ENCODE results near the gene NEAT1.

The NEAT1 gene

DNA sequence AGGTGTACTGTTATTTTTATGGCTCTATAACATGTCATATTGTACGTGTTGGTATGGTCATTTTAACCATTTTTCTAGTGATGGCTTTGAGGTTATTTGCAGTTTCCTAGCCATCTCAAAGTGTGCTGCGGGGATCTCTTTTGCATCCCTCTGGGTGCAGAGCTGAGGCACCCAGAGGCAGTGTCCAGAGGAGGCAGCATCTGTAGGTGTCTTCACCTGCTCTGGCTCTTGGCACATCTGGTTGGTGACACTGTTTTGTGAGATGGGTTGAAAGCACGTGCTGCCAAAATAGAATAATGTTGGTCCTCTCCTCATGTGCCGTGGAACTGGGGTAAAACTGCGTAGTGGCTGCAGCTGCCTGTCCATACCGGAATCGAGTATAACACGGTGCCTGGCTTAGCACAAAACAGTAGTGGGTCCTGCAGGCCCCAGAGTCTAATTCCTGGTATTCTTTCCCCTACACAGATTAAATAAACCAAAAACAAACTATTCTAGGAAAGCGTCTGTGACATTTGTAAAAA lies 12.9 kb downstream of the NEAT1 start:
- no peaks in the 10 kb centered on the region for H3K27me3 ChIP-seq (ENCODE audit: control insufficient read depth, insufficient read depth, low read length)
- peaks cover 3% of the 10 kb centered on the region for H3K36me3 ChIP-seq (ENCODE audit: control insufficient read depth, insufficient read depth, low read length)
- H3K9ac ChIP-seq (ENCODE audit: low read depth, low read length): no peak overlapping the region
- peaks cover 2% of the 10 kb centered on the region for H3K4me1 ChIP-seq (ENCODE audit: control insufficient read depth, insufficient read depth, low read length)
- no peak overlapping the region for H3K4me3 ChIP-seq (ENCODE audit: low read depth, low read length)
- H3K9me3 ChIP-seq (ENCODE audit: control insufficient read depth, insufficient read depth, low read length): no peaks in the 10 kb centered on the region

DNA sequence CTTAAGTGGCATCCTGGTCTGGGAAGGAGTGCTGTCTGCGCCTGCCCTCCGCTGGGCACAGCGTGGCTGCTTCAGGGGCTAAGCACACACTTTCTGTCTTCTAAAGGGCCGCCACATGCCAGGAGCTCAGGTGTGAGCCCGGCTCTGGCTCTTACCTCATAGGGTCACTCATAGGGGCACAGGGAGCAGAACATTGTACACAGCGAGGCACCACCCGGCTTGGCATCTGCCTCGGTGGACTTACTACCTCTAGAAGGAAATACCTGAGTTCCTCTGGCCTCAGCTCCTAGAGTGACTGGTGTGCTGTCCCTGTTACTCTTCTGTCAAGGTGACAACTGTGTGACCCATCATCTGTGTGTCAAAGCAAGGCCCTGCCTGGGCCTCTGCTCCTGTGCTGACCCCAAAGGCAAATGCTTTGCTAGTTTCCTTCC lies 13.4 kb downstream of the NEAT1 start:
- Histone ChIP-seq H3K4me1 (ENCODE audit: control insufficient read depth, insufficient read depth, low read length) (no peaks in the 10 kb centered on the region), H3K4me3 (ENCODE audit: low read depth, low read length) (no peak overlapping the region), H3K9ac (ENCODE audit: low read depth, low read length) (no peak overlapping the region), H3K36me3 (ENCODE audit: control insufficient read depth, insufficient read depth, low read length) (peaks cover 3% of the 10 kb centered on the region), H3K27me3 (ENCODE audit: control insufficient read depth, insufficient read depth, low read length) (no peaks in the 10 kb centered on the region), H3K9me3 (ENCODE audit: control insufficient read depth, insufficient read depth, low read length) (no peaks in the 10 kb centered on the region)

DNA sequence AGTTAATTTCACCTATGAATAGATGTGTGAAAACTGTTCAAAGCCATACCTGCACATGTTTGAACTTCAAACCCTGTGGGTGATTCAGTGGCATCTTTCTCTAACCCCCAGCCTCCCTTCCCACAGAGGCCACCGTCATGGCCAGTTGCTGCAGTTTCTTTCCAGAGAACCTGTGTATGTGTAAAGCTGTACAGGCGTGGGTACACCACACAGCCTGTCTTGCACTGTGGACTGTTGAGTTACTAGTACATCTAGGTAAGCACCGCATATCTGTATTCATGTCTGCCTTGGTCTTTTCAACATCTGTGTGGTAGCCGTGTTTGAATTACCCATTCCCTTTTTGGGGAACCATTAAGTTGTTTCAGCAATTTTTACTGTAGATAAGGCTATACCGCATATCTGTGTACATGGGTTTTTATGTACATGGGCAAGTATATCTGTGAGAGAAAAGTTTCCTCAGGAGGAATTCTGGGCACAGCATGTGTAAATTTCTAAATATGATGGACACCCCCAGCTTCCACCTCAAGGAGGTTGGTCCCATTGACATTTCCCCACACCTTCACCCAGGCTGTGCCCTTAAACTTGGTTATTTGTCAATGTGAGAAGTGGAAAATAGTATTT lies 13.9 kb downstream of the NEAT1 start:
- no peaks in the 10 kb centered on the region for H3K4me1 ChIP-seq (ENCODE audit: control insufficient read depth, insufficient read depth, low read length)
- H3K36me3 ChIP-seq (ENCODE audit: control insufficient read depth, insufficient read depth, low read length): peaks cover 3% of the 10 kb centered on the region
- H3K9ac ChIP-seq (ENCODE audit: low read depth, low read length): no peak overlapping the region

DNA sequence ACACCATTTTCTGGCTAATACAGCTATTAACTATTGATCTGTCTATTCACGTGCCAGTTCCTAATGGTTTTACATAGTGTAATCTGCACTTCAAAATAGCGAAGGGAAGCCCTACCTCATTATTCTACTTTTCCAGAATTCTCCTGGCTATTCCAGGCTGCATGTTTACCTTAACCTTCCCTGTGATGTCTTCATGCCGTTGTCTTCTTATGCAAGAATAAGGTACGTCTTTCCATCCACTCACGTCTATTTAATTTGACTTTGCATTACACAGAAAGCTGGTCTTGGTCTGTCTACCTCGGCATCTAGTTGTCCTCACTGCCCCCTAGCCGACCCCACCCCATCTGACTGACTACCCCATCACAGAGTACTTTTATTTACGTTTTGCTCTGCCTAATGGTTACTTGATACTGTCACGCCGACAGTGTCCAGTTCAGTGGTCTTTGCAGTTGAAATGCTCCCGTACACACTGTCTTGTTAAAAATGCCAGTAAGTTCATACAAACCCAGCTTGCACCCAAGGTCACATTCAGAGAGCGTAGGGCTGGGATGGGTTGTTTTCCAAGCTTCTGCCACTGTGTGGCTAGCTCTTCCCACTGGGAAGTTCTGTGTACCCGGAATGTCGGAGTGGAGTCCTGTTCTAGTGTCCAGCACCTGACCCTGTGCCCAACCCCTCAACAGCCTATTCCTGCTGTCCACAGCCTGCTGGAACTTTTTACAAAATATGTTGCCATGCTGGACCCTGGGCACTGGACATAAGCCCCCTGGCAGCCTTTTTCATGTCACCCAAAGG lies 15.0 kb downstream of the NEAT1 start:
- Histone ChIP-seq H3K9me3 (ENCODE audit: control insufficient read depth, insufficient read depth, low read length) (no peaks in the 10 kb centered on the region), H3K4me1 (ENCODE audit: control insufficient read depth, insufficient read depth, low read length) (no peaks in the 10 kb centered on the region), H3K4me3 (ENCODE audit: low read depth, low read length) (no peak overlapping the region), H3K27me3 (ENCODE audit: control insufficient read depth, insufficient read depth, low read length) (no peaks in the 10 kb centered on the region), H3K36me3 (ENCODE audit: control insufficient read depth, insufficient read depth, low read length) (peaks cover 3% of the 10 kb centered on the region), H3K9ac (ENCODE audit: low read depth, low read length) (no peak overlapping the region)

More for the DNA sequence above, 13.9 kb downstream of the NEAT1 start:
- H3K9me3 ChIP-seq (ENCODE audit: control insufficient read depth, insufficient read depth, low read length): no peaks in the 10 kb centered on the region
- no peak overlapping the region for H3K4me3 ChIP-seq (ENCODE audit: low read depth, low read length)
- no peaks in the 10 kb centered on the region for H3K27me3 ChIP-seq (ENCODE audit: control insufficient read depth, insufficient read depth, low read length)

DNA sequence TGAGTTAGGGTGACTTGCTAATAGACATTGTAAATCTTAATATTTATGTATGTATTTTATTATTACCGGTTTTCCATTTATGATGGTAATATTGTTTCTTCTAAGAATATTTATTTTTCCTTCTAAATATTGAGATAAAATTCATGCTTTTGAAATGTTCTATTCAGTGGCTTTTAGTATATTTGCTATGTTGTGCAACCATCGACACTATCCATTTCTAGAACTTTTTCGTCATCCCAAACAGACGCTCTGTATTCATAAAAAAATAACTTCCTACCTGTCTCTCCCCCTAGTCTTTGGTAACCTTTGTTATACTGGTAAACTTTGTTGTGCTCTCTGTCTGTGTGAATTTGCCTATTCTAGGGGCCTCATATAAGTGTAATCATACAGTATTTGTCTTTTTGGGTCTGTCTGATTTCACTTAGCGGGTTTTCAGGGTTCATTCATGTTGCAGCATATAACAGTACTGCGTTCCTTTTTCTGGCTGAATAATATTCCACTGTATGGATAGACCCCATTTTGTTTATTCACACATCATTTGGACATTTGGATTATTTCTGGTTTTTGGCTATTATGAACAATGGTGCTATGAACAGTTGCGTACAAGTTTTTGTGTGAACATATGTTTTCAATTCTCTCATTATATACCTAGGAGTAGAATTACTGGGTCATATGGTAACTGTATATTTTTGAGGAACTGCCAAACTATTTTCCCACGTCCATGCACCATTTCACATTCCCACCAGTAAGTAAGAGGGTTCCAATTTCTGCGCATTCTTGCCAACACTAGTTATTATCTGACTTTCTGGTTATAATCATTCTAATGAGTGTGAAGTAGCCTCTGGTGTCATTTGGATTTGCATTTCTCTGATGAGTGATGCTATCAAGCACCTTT lies 15.9 kb downstream of the NEAT1 start:
- Histone ChIP-seq H3K36me3 (ENCODE audit: control insufficient read depth, insufficient read depth, low read length) (peaks cover 3% of the 10 kb centered on the region), H3K27me3 (ENCODE audit: control insufficient read depth, insufficient read depth, low read length) (no peaks in the 10 kb centered on the region), H3K9ac (ENCODE audit: low read depth, low read length) (no peak overlapping the region), H3K9me3 (ENCODE audit: control insufficient read depth, insufficient read depth, low read length) (no peaks in the 10 kb centered on the region), H3K4me1 (ENCODE audit: control insufficient read depth, insufficient read depth, low read length) (no peaks in the 10 kb centered on the region), H3K4me3 (ENCODE audit: low read depth, low read length) (no peak overlapping the region)

DNA sequence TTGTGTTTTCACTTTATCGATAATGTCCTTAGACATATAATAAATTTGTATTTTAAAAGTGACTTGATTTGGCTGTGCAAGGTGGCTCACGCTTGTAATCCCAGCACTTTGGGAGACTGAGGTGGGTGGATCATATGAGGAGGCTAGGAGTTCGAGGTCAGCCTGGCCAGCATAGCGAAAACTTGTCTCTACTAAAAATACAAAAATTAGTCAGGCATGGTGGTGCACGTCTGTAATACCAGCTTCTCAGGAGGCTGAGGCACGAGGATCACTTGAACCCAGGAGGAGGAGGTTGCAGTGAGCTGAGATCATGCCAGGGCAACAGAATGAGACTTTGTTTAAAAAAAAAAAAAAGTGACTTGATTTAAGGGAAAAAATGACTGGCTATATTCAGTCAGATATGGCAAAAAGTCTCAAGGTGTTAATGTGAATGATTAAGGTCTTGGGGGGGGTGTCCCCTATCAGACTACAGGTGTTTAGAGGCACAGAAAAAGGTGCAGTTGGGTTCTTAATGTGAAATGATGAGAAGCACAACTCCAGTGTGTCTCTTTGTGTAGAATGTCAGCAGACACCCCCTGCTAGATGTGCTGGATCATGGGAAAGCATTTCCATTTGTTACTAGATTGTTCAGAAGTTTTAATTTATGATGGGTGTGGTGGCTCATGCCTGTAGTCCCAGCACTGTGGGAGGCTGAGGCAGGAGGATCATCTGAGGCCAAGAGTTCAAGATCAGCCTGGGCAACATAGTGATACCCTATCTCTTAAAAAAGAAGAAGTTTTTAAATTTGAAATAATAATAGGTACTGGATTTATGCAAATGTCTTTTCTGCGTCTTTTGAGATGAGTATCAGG lies 17.0 kb downstream of the NEAT1 start:
- Histone ChIP-seq H3K4me3 (ENCODE audit: low read depth, low read length) (no peak overlapping the region), H3K36me3 (ENCODE audit: control insufficient read depth, insufficient read depth, low read length) (peaks cover 6% of the 10 kb centered on the region), H3K4me1 (ENCODE audit: control insufficient read depth, insufficient read depth, low read length) (no peaks in the 10 kb centered on the region), H3K27me3 (ENCODE audit: control insufficient read depth, insufficient read depth, low read length) (no peaks in the 10 kb centered on the region), H3K9ac (ENCODE audit: low read depth, low read length) (no peak overlapping the region), H3K9me3 (ENCODE audit: control insufficient read depth, insufficient read depth, low read length) (no peaks in the 10 kb centered on the region)

DNA sequence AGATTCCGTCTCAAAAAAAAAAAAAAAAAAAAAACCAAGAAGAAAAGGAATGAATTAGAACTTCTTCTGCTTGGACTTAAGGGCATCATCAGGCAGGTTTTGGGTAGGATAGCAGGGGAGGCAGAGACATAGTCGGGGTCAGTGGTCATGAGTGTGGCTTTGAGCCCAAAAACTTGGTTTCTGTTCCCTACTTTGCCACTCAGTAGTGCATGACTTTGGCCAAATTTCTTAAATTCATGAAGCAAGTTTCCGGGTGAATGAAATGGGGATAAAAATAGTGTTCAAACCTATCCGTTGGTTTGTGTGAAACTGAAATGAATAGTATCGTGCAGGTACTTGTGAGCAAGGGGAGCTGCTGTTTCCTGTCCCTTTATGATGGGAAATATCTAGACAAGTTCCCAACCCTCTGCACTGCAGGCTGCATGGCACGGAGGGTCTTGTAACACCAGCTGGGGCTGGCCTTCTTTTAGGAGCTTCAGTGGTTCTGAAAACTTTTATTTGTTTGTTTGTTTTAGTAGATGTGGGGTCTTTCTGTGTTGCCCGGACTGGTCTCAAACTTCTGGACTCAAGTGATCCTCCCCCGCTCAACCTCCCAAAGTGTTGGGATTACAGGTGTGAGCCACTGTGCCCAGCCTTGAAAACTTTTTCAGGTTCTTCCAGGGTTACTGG lies 18.4 kb downstream of the NEAT1 start:
- H3K4me3 ChIP-seq (ENCODE audit: low read depth, low read length): no peak overlapping the region
- no peak overlapping the region for H3K9ac ChIP-seq (ENCODE audit: low read depth, low read length)
- peaks cover 5% of the 10 kb centered on the region for H3K36me3 ChIP-seq (ENCODE audit: control insufficient read depth, insufficient read depth, low read length)
- H3K4me1 ChIP-seq (ENCODE audit: control insufficient read depth, insufficient read depth, low read length): no peaks in the 10 kb centered on the region
- no peaks in the 10 kb centered on the region for H3K9me3 ChIP-seq (ENCODE audit: control insufficient read depth, insufficient read depth, low read length)
- H3K27me3 ChIP-seq (ENCODE audit: control insufficient read depth, insufficient read depth, low read length): no peaks in the 10 kb centered on the region

DNA sequence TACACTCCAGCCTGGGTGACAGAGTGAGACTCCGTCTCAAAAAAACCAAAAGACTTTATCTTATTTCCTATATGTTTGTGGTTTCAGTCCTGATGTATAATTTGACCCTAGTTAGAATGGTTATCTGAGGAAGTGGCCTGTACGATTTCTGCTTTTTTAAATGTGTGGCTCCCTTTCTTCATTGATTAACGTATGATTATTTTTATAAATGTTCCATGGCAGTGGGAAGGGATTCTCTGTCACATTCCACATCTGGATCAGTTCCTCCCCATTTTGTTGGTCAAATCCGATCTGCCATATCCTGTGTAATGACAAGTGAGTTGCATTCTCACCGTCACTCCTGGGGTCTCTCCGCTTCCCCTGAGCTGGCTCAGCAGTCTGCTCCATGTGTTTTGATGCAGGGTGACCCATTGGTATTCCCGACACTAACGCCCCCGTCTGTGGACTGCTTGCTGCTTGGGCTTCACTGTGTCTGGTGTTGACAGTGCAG lies 20.3 kb downstream of the NEAT1 start:
- Histone ChIP-seq H3K36me3 (ENCODE audit: control insufficient read depth, insufficient read depth, low read length) (peaks cover 5% of the 10 kb centered on the region), H3K9ac (ENCODE audit: low read depth, low read length) (no peak overlapping the region), H3K4me1 (ENCODE audit: control insufficient read depth, insufficient read depth, low read length) (no peaks in the 10 kb centered on the region), H3K27me3 (ENCODE audit: control insufficient read depth, insufficient read depth, low read length) (no peaks in the 10 kb centered on the region), H3K9me3 (ENCODE audit: control insufficient read depth, insufficient read depth, low read length) (no peaks in the 10 kb centered on the region), H3K4me3 (ENCODE audit: low read depth, low read length) (no peak overlapping the region)

DNA sequence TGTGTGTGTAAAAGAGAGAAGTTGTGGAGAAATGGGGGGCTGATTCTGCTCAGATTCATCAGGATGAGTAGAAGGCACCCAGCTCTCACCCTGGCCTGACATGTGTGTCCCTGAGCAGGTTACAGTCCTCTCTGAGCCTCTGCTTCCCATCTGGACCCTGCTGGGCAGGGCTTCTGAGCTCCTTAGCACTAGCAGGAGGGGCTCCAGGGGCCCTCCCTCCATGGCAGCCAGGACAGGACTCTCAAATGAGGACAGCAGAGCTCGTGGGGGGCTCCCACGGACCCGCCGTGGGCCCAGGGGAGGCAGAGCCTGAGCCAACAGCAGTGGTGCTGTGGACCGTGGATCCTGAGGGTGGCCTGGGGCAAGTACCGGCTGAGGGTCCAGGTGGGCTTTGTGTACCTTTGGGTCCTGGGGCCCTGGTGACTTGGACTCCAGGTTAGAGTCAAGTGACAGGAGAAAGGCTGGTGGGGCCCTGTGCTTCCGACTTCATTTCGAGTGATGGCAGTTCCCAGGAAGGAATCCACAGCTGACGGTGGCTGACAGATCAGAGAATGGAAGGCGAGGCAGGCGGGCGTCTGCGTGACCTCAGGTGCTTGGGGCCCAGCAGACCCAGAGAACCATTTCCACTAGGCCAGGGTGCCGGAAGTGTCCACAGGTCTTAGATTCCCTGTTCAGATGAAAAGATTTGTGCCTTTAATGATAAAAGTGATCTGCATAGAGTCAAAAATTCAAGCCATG lies 21.9 kb downstream of the NEAT1 start:
- Histone ChIP-seq H3K9ac (ENCODE audit: low read depth, low read length) (no peak overlapping the region), H3K36me3 (ENCODE audit: control insufficient read depth, insufficient read depth, low read length) (peaks cover 5% of the 10 kb centered on the region), H3K4me1 (ENCODE audit: control insufficient read depth, insufficient read depth, low read length) (peaks cover 2% of the 10 kb centered on the region), H3K27me3 (ENCODE audit: control insufficient read depth, insufficient read depth, low read length) (no peaks in the 10 kb centered on the region), H3K4me3 (ENCODE audit: low read depth, low read length) (no peak overlapping the region), H3K9me3 (ENCODE audit: control insufficient read depth, insufficient read depth, low read length) (no peaks in the 10 kb centered on the region)

DNA sequence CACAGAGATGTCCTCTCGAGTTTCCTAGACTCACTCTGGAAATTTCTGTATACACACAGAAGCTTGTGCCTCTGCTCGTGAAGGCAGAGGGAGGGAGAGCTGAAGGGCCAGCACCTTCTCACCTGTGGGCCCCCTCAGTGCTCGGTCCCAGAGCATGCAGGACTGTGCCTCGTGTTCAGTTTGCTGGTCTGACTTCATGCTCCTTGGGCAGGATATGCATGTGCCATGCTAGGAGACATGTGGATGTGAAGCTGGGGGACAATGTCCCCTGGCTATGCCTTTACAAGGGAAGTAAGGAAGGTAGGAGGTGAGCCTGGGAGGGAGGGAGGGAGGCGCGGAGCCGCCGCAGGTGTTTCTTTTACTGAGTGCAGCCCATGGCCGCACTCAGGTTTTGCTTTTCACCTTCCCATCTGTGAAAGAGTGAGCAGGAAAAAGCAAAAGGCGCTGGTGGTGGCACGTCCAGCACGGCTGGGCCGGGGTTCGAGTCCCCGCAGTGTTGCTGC lies 22.6 kb downstream of the NEAT1 start:
- Histone ChIP-seq H3K27me3 (ENCODE audit: control insufficient read depth, insufficient read depth, low read length) (no peaks in the 10 kb centered on the region), H3K9me3 (ENCODE audit: control insufficient read depth, insufficient read depth, low read length) (no peaks in the 10 kb centered on the region), H3K4me1 (ENCODE audit: control insufficient read depth, insufficient read depth, low read length) (peaks cover 2% of the 10 kb centered on the region), H3K36me3 (ENCODE audit: control insufficient read depth, insufficient read depth, low read length) (peaks cover 5% of the 10 kb centered on the region), H3K4me3 (ENCODE audit: low read depth, low read length) (no peak overlapping the region), H3K9ac (ENCODE audit: low read depth, low read length) (no peak overlapping the region)

Measured in iPS-15b (cell line).